Adipose tissue (tissue), 3 donors: ENCODE measurements around the gene ETFRF1. TPM values are rescaled to one million over a fixed set of nuclear protein-coding genes. Genes with fewer than 3 reads are reported as not detected.

Source experiments
- H3K27ac ChIP-seq: one replicate; pipeline ENCODE4 v1.5.1; 2013; ENCODE audit warnings: low read depth, low read length
- WGBS, 3 donors: extraction: QIAGEN DNeasy Blood & Tissue Kit; methylation state at CpG; one replicate each; pipeline ENCODE4 v1.1.7; 2013; 5-methylcytosine and 5-hydroxymethylcytosine counted together
- polyA plus RNA-seq, 3 donors: library from polyadenylated mRNA; stranded (reverse); fragments of 200-250 nt; gene quantifications; one replicate each; pipeline ENCODE4 v1.2.3, GENCODE V29; 2013
- donor health status: healthy with polysubstance abuse.
- donor health status: Bipolar disorder and iron deficiency.
- donor health status: healthy.

ETFRF1 gene
- polyA plus RNA-seq, 3 donors = 13.3 to 34.2 (median 26.3) TPM

DNA sequence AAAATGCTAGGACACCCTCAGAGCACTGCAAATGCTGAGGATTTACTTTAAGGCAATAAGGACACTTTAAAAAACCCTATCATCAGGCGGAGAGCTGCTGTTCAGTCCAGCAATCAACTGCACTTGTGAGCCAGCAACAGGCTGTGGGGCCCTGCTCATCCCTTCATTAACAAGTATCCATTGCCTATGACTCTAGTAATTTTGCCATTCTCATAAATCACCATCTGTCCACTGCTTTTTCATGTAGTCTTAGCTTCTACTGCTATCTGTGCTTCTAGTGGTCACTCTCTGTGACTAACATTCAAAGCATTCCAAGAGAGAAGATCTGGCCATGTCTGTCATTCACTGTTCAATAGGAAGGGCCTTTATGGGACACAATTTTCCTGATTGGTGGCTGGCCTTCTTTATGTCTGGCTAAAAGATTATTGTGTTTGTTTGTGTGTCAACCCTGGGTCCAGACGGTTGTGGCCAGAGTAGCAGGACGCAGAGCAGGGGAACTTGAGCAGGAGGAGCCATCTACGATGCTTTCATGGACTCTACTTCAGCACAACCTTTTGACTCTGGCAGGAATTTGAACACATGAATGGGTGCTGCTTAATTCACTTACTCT, 59.3 kb downstream of the ETFRF1 start:
- WGBS, 3 donors = 71 to 91% (median 87%) methylated on average over 4 of the region's 4 CpGs
- H3K27ac ChIP-seq = no peak overlapping the region

Other genes starting within 250 kb of the ETFRF1 start
- 10 to 100 TPM in 2 of 3 donors, 1 to 10 TPM in 1; 3.1 to 12.8 (median 11.3) TPM for gene BCAT1, start 246.1 kb upstream of the ETFRF1 start, polyA plus RNA-seq
- under 1 TPM in 2 of 3 donors, not detected in 1; 0.15 to 0.41 TPM for gene DNAI7, start 77 bp upstream of the ETFRF1 start, polyA plus RNA-seq
- gene KRAS, start 55.7 kb downstream of the ETFRF1 start, polyA plus RNA-seq = 1 to 10 TPM; 5.0 to 9.7 (median 8.1) TPM